Heart left ventricle (tissue), 16 donors: Measurements from ENCODE around the gene SLC2A14. TPM values are rescaled to one million over a fixed set of nuclear protein-coding genes. Genes with fewer than 3 reads are reported as not detected.
A peak's percentile ranks its signal among the peaks of the same experiment; 100 is the strongest.
"Not testable (repeated sequence)": the region's sequence is repeated elsewhere in the genome, so short reads cannot be mapped to it uniquely, and the experiment has no call there.

Experiments
- ATAC-seq, 4 donors: fragments of 200-7000 bp; cut with Tn5 transposase; one replicate each; pipeline ENCODE4 v1.9.1; 2020 to 2022; ENCODE audit warnings: moderate library complexity in 4 of 4, mild to moderate bottlenecking in 3 of 4, moderate number of reproducible peaks in 1 of 4
- DNase-seq, 5 donors: peaks; one replicate each; pipeline ENCODE4 v3.0.0-alpha.2; 2020
- H3K27ac ChIP-seq, 12 donors: fragments of 200-600 bp; sonication (generic) in 4 of 12; one replicate each; pipeline versions ENCODE4 v1.5.0 to v1.8.0; 2016 to 2022; ENCODE audit warnings: mild to moderate bottlenecking in 2 of 12
- H3K27me3 ChIP-seq, 9 donors: fragments of 200-600 bp; sonication (generic) in 2 of 9; one replicate each; pipeline versions ENCODE4 v1.5.1 to v1.8.0; 2016 to 2022; ENCODE audit warnings: mild to moderate bottlenecking in 3 of 9
- H3K36me3 ChIP-seq, 9 donors: fragments of 200-600 bp; sonication (generic) in 2 of 9; one replicate each; pipeline versions ENCODE4 v1.5.0 to v1.8.0; 2018 to 2022; ENCODE audit warnings: mild to moderate bottlenecking in 2 of 9
- H3K4me1 ChIP-seq, 12 donors: fragments of 200-600 bp; sonication (generic) in 4 of 12; one replicate each; pipeline versions ENCODE4 v1.5.0 to v1.8.0; 2016 to 2022; ENCODE audit warnings: mild to moderate bottlenecking in 3 of 12
- H3K4me3 ChIP-seq, 12 donors: fragments of 200-600 bp; sonication (generic) in 4 of 12; one replicate each; pipeline versions ENCODE4 v1.5.0 to v1.8.0; 2017 to 2022; ENCODE audit warnings: mild to moderate bottlenecking in 9 of 12, moderate library complexity in 4 of 12
- H3K9me3 ChIP-seq, 12 donors: fragments of 200-600 bp; sonication (generic) in 4 of 12; one replicate each; pipeline versions ENCODE4 v1.5.0 to v1.8.0; 2016 to 2022; ENCODE audit warnings: mild to moderate bottlenecking in 1 of 12
- CTCF ChIP-seq, 12 donors: fragments of 200-600 bp; sonication (generic) in 4 of 12; IDR thresholded peaks; one replicate each; pipeline versions ENCODE4 v1.5.0 to v1.8.0; 2018 to 2022; ENCODE audit warnings: antibody characterized with exemption in 12 of 12, mild to moderate bottlenecking in 5 of 12
- POLR2A ChIP-seq, 2 donors: fragments of 450-650 bp; IDR thresholded peaks; one replicate each; pipeline ENCODE4 v1.6.1; 2017; ENCODE audit warnings: antibody characterized with exemption in 2 of 2, mild to moderate bottlenecking in 2 of 2, moderate library complexity in 2 of 2
- WGBS, 4 donors: extraction: QIAGEN DNeasy Blood & Tissue Kit in 2 of 4; methylation state at CpG; one replicate each; pipeline versions ENCODE4 v1.1.5 to v1.1.7; 2013 to 2018; 5-methylcytosine and 5-hydroxymethylcytosine counted together
- intact Hi-C, 10 donors: fragments of 100-400 bp; cut with DNase I; formaldehyde crosslinking; loops; one replicate each; pipeline versions ENCODE4 v1.11.1 to v1.14.2; 2022
- polyA plus RNA-seq, 2 donors: library from polyadenylated mRNA; stranded (reverse); fragments of 200-250 nt; gene quantifications; one replicate each; pipeline ENCODE4 v1.2.3, GENCODE V29; 2013
- total RNA-seq, 9 donors: library from RNA; depleted of rRNA in 2 of 9; stranded (reverse); fragments of >200 nt in 2 of 9; fragmentation: NEBNext Ultra II Directional in 3 of 9; extraction: Animal tissue kit (Norgen Biotek cat#: 25700) in 3 of 9; gene quantifications; one replicate each; pipeline versions ENCODE4 v1.1.0 to v1.2.4, GENCODE V29; 2016 to 2023
- donor health status: ischemic (EF 13 %, LVEDD 7.1; RV severe dilation, severe dysfunction).
- donor health status: healthy with polysubstance abuse.
- donor health status: DM: no; HTN: yes; CAD: no.
- donor health status: DM: no; HTN: no; CAD: no.
- donor health status: ischemic (EF 25% LVEDD 6.9; RV normal size, moderate dysfunction).
- donor health status: ischemic (EF 25% LVEDD 5.7; RV mildly dilated, moderate dysfunction).
- donor health status: healthy.
- donor health status: DM: yes; HTN: yes; CAD: no.
- donor health status: ischemic (EF 35%, LVEDD 5.7; RV mildly dilated, moderate dysfunction).
- donor health status: nonischemic (EF 11% LVEDD 7.7; RV severe dilation, severe dysfunction).
- donor health status: DM: yes; HTN: yes; CAD: no.
- donor health status: PGD.
- donor health status: ischemic (EF 29% LVEDD 5.4; RV normal size, mild dysfunction).
- donor health status: nonischemic (EF 23%, LVEDD 6.1; RV moderate dilation, normal function).

The SLC2A14 gene
- total and polyA plus RNA-seq, 11 donors, result 0.35 to 1.0 (median 0.56) TPM; not detected in 8

GRCh38 chr12:7857971-7858370 lies 14.7 kb downstream of the SLC2A14 start:
- ATAC-seq (no peak), DNase-seq (no peak)
- intact Hi-C loops, result loop anchor here in 2 of 10 donors (5.0 to 10.0 kb wide), 3 partner anchors 74 to 217 kb away; no protein-coding TSS in a partner anchor
- TF ChIP-seq CTCF (IDR thresholded peaks at IDR 0.05) (no peak), POLR2A (IDR thresholded peaks at IDR 0.05) (no peak)
- Histone ChIP-seq H3K4me3 (no peak overlapping the region), H3K4me1 (peaks cover 0 to 4% (median 0%) of the 10 kb centered on the region in 12 donors), H3K27me3 (peaks cover 0 to 11% (median 0%) of the 10 kb centered on the region in 9 donors), H3K27ac (no peak overlapping the region), H3K36me3 (no peaks in the 10 kb centered on the region), H3K9me3 (no peaks in the 10 kb centered on the region)
- 68 to 79% (median 70%) methylated on average over 3 of the region's 3 CpGs for WGBS, 4 donors

- Histone ChIP-seq H3K36me3 (no peaks in the 10 kb centered on the region), H3K4me3 (no peak overlapping the region), H3K4me1 (peaks cover 0 to 4% (median 0%) of the 10 kb centered on the region in 12 donors), H3K9me3 (no peaks in the 10 kb centered on the region), H3K27ac (no peak overlapping the region), H3K27me3 (peaks cover 0 to 15% (median 5%) of the 10 kb centered on the region in 9 donors)
- 78 to 87% (median 81%) methylated on average over 6 of the region's 6 CpGs for WGBS, 4 donors
- DNase-seq, result no peak
- ATAC-seq, result no peak
- TF ChIP-seq CTCF (IDR thresholded peaks at IDR 0.05) (no peak), POLR2A (IDR thresholded peaks at IDR 0.05) (no peak)
- intact Hi-C loops, result loop anchor here in 2 of 10 donors (5.0 to 10.0 kb wide), 3 partner anchors 76 to 218 kb away; no protein-coding TSS in a partner anchor
These were observed 16.2 kb downstream of the SLC2A14 start for GRCh38 chr12:7856516-7856915.

GRCh38 chr12:7853557-7853956 lies 19.2 kb downstream of the SLC2A14 start:
- Histone ChIP-seq H3K4me1 (no peaks in the 10 kb centered on the region), H3K9me3 (no peaks in the 10 kb centered on the region), H3K27ac (no peak overlapping the region), H3K36me3 (no peaks in the 10 kb centered on the region), H3K27me3 (peaks cover 0 to 19% (median 6%) of the 10 kb centered on the region in 9 donors), H3K4me3 (no peak overlapping the region)
- 50 to 65% (median 56%) methylated on average over 2 of the region's 2 CpGs for WGBS, 4 donors
- no peak for DNase-seq
- no peak for ATAC-seq
- TF ChIP-seq POLR2A (IDR thresholded peaks at IDR 0.05) (no peak), CTCF (IDR thresholded peaks at IDR 0.05) (no peak)
- intact Hi-C loops, result loop anchor here in 1 of 10 donors (10.0 kb wide), 1 partner anchor 221 kb away; no protein-coding TSS in a partner anchor

- H3K9me3 ChIP-seq, H3K27ac ChIP-seq, H3K36me3 ChIP-seq, ATAC-seq, H3K4me3 ChIP-seq, H3K4me1 ChIP-seq, DNase-seq: not testable (repeated sequence)
- intact Hi-C loops, result loop anchor here in 1 of 10 donors (10.0 kb wide), 1 partner anchor 223 kb away; no protein-coding TSS in a partner anchor
- 21 to 43% (median 33%) methylated on average over 3 of the region's 3 CpGs for WGBS, 4 donors
- peaks cover 0 to 19% (median 3%) of the 10 kb centered on the region in 9 donors for H3K27me3 ChIP-seq
These were observed 21.1 kb downstream of the SLC2A14 start for GRCh38 chr12:7851622-7852081.

GRCh38 chr12:7850099-7850498 lies 22.6 kb downstream of the SLC2A14 start:
- WGBS, 4 donors, result 91 to 98% (median 93%) methylated on average over 5 of the region's 5 CpGs

GRCh38 chr12:7848098-7848422 lies 24.7 kb downstream of the SLC2A14 start:
- H3K9me3 ChIP-seq, H3K36me3 ChIP-seq, ATAC-seq, intact Hi-C loops, H3K4me1 ChIP-seq, DNase-seq, H3K4me3 ChIP-seq, H3K27ac ChIP-seq: not testable (repeated sequence)
- WGBS, 4 donors, result 26 to 35% (median 29%) methylated on average over 2 of the region's 2 CpGs
- peaks cover 0 to 22% (median 3%) of the 10 kb centered on the region in 9 donors for H3K27me3 ChIP-seq

More at GRCh38 chr12:7850099-7850498, 22.6 kb downstream of the SLC2A14 start:
- not testable (repeated sequence) for H3K9me3 ChIP-seq, H3K36me3 ChIP-seq, H3K4me1 ChIP-seq, ATAC-seq, H3K27ac ChIP-seq, H3K4me3 ChIP-seq, DNase-seq
- intact Hi-C loops, result loop anchor here in 1 of 10 donors (10.0 kb wide), 1 partner anchor 225 kb away; no protein-coding TSS in a partner anchor
- peaks cover 0 to 19% (median 3%) of the 10 kb centered on the region in 9 donors for H3K27me3 ChIP-seq

GRCh38 chr12:7847226-7848097 lies 25.3 kb downstream of the SLC2A14 start:
- 12 to 35% (median 18%) methylated on average over 2 to 4 of the region's 4 CpGs for WGBS, 4 donors
- ATAC-seq, H3K4me1 ChIP-seq, DNase-seq, H3K36me3 ChIP-seq, H3K9me3 ChIP-seq, intact Hi-C loops, H3K4me3 ChIP-seq: not testable (repeated sequence)
- Histone ChIP-seq H3K27me3 (peaks cover 0 to 23% (median 3%) of the 10 kb centered on the region in 9 donors), H3K27ac (peak overlapping the region in 1 of 12 donors; percentile 3)
